D721Med (cell line): ENCODE data around the gene SLC6A2.

Source experiments
- DNase-seq: peaks from one replicate; pipeline ENCODE4 v3.0.0; 2011; ENCODE audit warnings: low spot score; ENCODE audit not compliant: insufficient read length
- FAIRE-seq: peaks from 2 replicates; lab custom pipeline; 2011; peaks lifted over from hg19 to GRCh38; lab: Jason Lieb, UNC
- CTCF ChIP-seq: IDR thresholded peaks from 2 replicates; pipeline ENCODE4 v1.5.1; 2012; ENCODE audit warnings: mild to moderate bottlenecking, control low read depth; ENCODE audit not compliant: insufficient read depth; ENCODE audit errors: missing control alignments

Gene SLC6A2

GRCh38 chr16:55687802-55688201 is 32.0 kb downstream of the SLC6A2 start:
- DNase-seq (no peak), FAIRE-seq (no peak)
- no peak for TF ChIP-seq CTCF

GRCh38 chr16:55690841-55691240 is 35.1 kb downstream of the SLC6A2 start:
- DNase-seq: no peak
- no peak for FAIRE-seq
- TF ChIP-seq CTCF: no peak

- TF ChIP-seq CTCF: no peak
- FAIRE-seq: no peak
- DNase-seq: no peak
These were observed 36.0 kb downstream of the SLC6A2 start for GRCh38 chr16:55691771-55692170.

GRCh38 chr16:55695595-55695994 is 39.8 kb downstream of the SLC6A2 start:
- FAIRE-seq: no peak
- DNase-seq: no peak
- no peak for TF ChIP-seq CTCF

GRCh38 chr16:55697867-55698266 is 42.1 kb downstream of the SLC6A2 start:
- FAIRE-seq: no peak
- TF ChIP-seq CTCF: no peak
- no peak for DNase-seq

- FAIRE-seq (no peak), DNase-seq (no peak)
- no peak for TF ChIP-seq CTCF
These were observed 42.5 kb downstream of the SLC6A2 start for GRCh38 chr16:55698331-55698730.

- FAIRE-seq (no peak), DNase-seq (no peak)
- no peak for TF ChIP-seq CTCF
These were observed 43.2 kb downstream of the SLC6A2 start for GRCh38 chr16:55698946-55699345.
